Muscle layer of colon (tissue), 2 donors: ENCODE results near the gene TMEM145.

ENCODE experiments used
- H3K27ac ChIP-seq: one replicate; pipeline ENCODE4 v1.7.0; 2013; ENCODE audit warnings: low read depth, mild to moderate bottlenecking, low read length, moderate library complexity
- H3K27me3 ChIP-seq, 2 donors: one replicate each; pipeline ENCODE4 v1.7.0; 2013; ENCODE audit warnings: low read length in 2 of 2, mild to moderate bottlenecking in 2 of 2; ENCODE audit not compliant: insufficient read depth in 2 of 2, control insufficient read depth in 1 of 2
- H3K36me3 ChIP-seq: one replicate; pipeline ENCODE4 v1.7.0; 2013; ENCODE audit warnings: mild to moderate bottlenecking, low read length; ENCODE audit not compliant: insufficient read depth
- H3K4me1 ChIP-seq: one replicate; pipeline ENCODE4 v1.7.0; 2013; ENCODE audit warnings: mild to moderate bottlenecking, low read length; ENCODE audit not compliant: insufficient read depth
- H3K4me3 ChIP-seq, 2 donors: one replicate each; pipeline ENCODE4 v1.7.0; 2013; ENCODE audit warnings: low read length in 2 of 2, low read depth in 1 of 2, mild to moderate bottlenecking in 1 of 2, moderate library complexity in 1 of 2
- H3K9ac ChIP-seq: one replicate; pipeline ENCODE4 v1.7.0; 2013; ENCODE audit warnings: low read length
- H3K9me3 ChIP-seq: one replicate; pipeline ENCODE4 v1.7.0; 2013; ENCODE audit warnings: mild to moderate bottlenecking, low read length
- donor health status: abdominal sarcoma.
- donor health status: Adenocarcinoma of cecum.

Gene TMEM145

DNA sequence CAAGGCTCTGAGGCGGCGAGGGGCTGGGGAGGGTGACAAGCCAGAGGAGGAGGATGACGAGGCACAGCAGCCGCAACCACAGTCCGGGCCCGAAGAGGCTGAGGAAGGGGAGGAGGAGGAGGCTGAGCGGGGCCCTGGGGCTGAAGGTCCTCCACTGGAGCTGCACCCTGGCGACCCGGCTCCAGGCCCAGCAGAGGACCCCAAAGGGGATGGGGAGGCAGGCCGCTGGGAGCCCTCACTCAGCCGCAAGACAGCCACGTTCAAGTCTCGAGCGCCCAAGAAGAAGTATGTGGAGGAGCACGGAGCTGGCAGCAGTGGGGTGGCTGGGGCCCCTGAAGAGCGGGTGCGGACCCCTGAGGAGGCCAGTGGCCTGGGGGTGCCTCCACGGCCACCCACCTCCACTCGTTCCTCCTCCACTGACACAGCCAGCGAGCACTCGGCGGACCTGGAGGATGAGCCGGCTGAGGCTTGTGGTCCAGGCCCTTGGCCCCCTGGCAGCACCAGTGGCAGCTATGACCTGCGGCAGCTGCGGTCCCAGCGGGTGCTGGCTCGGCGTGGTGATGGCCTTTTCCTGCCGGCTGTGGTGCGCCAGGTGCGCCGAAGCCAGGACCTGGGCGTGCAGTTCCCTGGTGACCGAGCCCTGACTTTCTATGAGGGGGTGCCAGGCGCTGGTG lies 41.1 kb upstream of the TMEM145 start:
- no peak overlapping the region for H3K9ac ChIP-seq
- H3K9me3 ChIP-seq, result no peaks in the 10 kb centered on the region
- H3K36me3 ChIP-seq, result peaks cover 25% of the 10 kb centered on the region
- no peak overlapping the region for H3K4me3 ChIP-seq
- peak overlapping the region; percentile 56 for H3K27ac ChIP-seq
- peaks cover 41% of the 10 kb centered on the region for H3K4me1 ChIP-seq
- H3K27me3 ChIP-seq, result no peaks in the 10 kb centered on the region

DNA sequence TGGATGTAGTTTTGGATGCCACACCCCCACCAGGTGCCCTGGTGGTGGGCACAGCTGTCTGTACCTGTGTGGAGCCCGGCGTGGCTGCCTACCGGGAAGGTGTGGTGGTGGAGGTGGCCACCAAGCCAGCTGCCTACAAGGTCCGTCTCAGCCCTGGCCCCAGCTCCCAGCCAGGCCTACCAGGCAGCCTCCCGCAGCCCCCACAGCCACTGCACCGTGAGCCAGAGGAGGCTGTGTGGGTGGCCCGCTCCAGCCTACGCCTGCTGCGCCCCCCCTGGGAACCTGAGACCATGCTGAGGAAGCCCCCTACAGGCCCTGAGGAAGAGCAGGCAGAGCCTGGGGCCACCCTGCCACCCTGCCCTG lies 40.6 kb upstream of the TMEM145 start:
- no peaks in the 10 kb centered on the region for H3K9me3 ChIP-seq

DNA sequence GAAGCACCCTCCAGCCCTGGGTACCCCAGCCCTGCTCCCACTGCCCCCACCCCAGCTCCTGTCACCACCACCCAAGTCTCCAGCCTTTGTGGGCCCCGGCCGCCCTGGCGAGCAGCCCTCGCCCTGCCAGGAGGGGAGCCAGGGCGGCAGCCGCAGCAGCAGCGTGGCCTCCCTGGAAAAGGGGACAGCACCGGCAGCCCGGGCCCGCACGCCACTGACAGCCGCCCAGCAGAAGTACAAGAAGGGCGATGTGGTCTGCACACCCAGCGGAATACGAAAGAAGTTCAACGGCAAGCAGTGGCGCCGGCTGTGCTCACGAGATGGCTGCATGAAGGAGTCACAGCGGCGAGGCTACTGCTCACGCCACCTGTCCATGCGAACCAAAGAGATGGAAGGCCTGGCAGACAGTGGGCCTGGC lies 40.1 kb upstream of the TMEM145 start:
- Histone ChIP-seq H3K9me3 (no peaks in the 10 kb centered on the region), H3K27ac (no peak overlapping the region), H3K9ac (no peak overlapping the region), H3K36me3 (peaks cover 25% of the 10 kb centered on the region), H3K4me1 (peaks cover 45% of the 10 kb centered on the region), H3K4me3 (no peak overlapping the region), H3K27me3 (no peaks in the 10 kb centered on the region)

More for the DNA sequence above, 40.6 kb upstream of the TMEM145 start:
- no peak overlapping the region for H3K27ac ChIP-seq
- peaks cover 44% of the 10 kb centered on the region for H3K4me1 ChIP-seq
- no peak overlapping the region for H3K9ac ChIP-seq
- no peak overlapping the region for H3K4me3 ChIP-seq
- H3K27me3 ChIP-seq, result no peaks in the 10 kb centered on the region
- peaks cover 25% of the 10 kb centered on the region for H3K36me3 ChIP-seq

DNA sequence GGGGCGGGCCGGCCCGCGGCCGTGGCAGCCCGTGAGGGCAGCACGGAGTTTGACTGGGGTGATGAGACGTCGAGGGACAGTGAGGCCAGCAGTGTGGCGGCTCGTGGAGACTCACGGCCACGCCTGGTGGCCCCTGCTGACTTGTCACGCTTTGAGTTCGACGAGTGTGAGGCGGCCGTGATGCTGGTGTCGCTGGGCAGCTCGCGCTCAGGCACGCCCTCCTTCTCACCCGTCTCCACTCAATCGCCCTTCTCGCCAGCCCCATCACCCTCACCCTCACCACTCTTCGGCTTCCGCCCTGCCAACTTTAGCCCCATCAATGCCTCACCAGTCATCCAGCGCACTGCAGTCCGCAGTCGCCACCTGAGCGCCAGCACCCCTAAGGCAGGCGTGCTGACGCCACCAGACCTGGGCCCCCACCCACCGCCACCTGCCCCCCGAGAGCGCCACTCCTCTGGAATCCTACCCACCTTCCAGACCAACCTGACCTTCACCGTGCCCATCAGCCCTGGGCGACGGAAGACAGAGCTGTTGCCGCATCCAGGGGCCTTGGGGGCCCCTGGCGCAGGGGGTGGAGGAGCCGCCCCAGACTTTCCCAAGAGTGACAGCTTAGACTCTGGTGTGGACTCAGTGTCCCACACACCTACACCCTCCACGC lies 39.6 kb upstream of the TMEM145 start:
- no peaks in the 10 kb centered on the region for H3K9me3 ChIP-seq
- no peak overlapping the region for H3K27ac ChIP-seq
- H3K9ac ChIP-seq, result no peak overlapping the region
- H3K36me3 ChIP-seq, result peaks cover 25% of the 10 kb centered on the region
- no peak overlapping the region for H3K4me3 ChIP-seq
- no peaks in the 10 kb centered on the region for H3K27me3 ChIP-seq
- peaks cover 51% of the 10 kb centered on the region for H3K4me1 ChIP-seq

DNA sequence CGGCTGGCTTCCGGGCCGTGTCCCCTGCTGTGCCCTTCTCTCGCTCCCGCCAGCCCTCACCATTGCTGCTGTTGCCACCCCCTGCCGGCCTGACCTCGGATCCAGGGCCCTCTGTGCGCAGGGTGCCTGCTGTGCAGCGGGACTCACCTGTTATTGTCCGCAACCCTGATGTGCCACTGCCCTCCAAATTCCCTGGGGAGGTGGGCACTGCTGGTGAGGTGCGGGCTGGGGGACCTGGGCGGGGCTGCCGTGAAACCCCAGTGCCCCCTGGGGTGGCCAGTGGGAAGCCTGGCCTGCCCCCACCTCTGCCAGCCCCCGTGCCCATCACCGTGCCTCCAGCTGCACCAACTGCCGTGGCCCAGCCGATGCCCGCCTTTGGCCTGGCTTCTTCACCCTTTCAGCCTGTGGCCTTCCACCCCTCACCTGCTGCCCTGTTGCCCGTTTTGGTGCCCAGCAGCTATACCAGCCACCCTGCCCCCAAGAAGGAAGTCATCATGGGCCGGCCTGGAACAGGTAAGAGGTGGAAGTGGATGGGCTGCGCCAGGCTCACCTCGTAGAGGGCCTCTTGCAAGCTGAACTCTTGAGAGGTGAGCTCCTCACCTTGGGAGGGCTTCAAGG lies 38.9 kb upstream of the TMEM145 start:
- Histone ChIP-seq H3K4me1 (peaks cover 57% of the 10 kb centered on the region), H3K9ac (no peak overlapping the region), H3K4me3 (no peak overlapping the region), H3K27ac (peak overlapping the region; percentile 35), H3K9me3 (no peaks in the 10 kb centered on the region), H3K36me3 (peaks cover 25% of the 10 kb centered on the region), H3K27me3 (no peaks in the 10 kb centered on the region)

DNA sequence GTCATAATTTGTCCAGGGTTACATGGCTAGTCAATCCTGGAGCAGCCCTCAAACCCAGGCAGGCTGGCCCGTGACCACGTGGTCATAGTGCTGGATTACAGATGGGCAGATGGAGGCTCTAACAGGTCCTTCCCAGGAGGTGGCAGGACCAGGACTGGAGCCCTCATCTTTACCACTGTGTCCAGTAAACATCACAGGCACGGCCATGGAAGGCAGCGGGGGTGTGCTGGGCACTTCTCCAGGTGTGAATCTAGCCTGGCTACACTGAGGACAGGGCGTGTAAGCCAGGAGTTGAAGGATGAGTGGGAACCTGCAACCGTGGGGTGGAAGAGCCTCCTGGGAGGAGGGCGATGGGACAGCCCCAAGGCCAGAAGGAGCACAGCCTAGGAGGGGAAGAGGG lies 38.0 kb upstream of the TMEM145 start:
- no peaks in the 10 kb centered on the region for H3K9me3 ChIP-seq
- H3K27me3 ChIP-seq, result no peaks in the 10 kb centered on the region
- peak overlapping the region; percentile 35 for H3K27ac ChIP-seq
- H3K9ac ChIP-seq, result no peak overlapping the region
- H3K4me1 ChIP-seq, result peaks cover 59% of the 10 kb centered on the region
- H3K4me3 ChIP-seq, result no peak overlapping the region
- peaks cover 25% of the 10 kb centered on the region for H3K36me3 ChIP-seq

DNA sequence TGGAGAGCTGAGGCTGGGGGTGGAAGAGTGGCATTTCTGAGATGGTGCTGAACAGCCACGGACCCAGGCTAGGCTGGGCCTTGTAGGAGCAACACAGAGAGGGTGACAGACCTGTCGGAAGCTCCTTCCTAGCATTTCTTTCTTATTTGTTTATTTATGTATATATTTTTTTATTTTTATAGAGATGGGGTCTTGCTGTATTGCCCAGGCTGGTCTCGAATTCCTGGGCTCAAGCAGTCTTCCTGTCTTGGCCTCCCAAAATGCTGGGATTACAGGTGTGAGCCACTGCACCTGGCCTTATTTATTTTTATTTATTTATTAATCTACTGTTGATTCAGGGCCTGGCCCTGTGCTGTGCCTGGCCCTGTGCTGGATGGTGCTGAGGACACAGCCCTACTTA lies 37.6 kb upstream of the TMEM145 start:
- no peaks in the 10 kb centered on the region for H3K9me3 ChIP-seq
- no peaks in the 10 kb centered on the region for H3K27me3 ChIP-seq
- no peak overlapping the region for H3K4me3 ChIP-seq
- peaks cover 54% of the 10 kb centered on the region for H3K4me1 ChIP-seq
- no peak overlapping the region for H3K9ac ChIP-seq
- H3K36me3 ChIP-seq, result peaks cover 25% of the 10 kb centered on the region
- H3K27ac ChIP-seq, result no peak overlapping the region

DNA sequence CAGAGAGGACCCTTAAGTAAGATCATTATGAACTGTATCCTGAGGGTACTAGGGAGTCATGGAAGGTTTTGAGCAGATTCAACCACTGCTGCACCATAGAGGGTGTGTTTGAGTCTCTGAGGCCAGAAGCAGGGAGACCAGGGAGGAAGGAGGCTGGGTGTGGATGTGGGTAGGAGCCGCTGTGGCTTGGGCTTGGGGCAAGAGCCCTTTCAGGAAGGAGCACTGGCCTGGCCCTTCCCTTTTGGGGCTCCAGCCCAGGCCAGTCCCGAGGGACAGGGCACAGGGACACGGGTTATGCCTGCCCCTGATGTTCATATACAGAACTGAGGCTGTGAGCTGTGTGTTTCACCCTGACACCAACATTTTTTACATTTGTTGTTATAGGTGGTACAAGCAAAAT lies 36.8 kb upstream of the TMEM145 start:
- H3K9ac ChIP-seq, result no peak overlapping the region
- no peak overlapping the region for H3K4me3 ChIP-seq
- no peak overlapping the region for H3K27ac ChIP-seq
- peaks cover 48% of the 10 kb centered on the region for H3K4me1 ChIP-seq
- H3K9me3 ChIP-seq, result no peaks in the 10 kb centered on the region
- H3K36me3 ChIP-seq, result peaks cover 23% of the 10 kb centered on the region
- no peaks in the 10 kb centered on the region for H3K27me3 ChIP-seq

DNA sequence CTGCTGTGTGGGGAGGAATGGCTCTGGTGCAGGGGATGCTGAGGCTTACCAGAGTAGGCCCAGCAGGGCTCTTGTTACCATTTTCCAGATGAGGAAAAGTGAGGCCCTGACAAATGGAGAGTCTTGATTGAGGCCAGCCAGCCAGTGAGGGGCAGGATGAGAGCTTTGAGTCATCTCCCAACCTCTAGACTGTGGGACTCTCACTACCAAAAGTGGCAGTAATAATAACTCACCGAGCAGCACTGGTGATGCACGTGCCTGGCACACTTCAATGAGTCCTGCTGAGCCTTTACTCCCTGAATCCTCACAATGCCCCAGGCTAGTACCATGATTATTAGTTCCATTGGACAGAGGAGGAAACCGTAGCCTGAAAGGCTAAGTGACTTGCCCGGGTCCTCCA lies 36.3 kb upstream of the TMEM145 start:
- no peak overlapping the region for H3K4me3 ChIP-seq
- H3K27me3 ChIP-seq, result no peaks in the 10 kb centered on the region
- peak overlapping the region; percentile 44 for H3K9ac ChIP-seq
- no peaks in the 10 kb centered on the region for H3K9me3 ChIP-seq
- H3K36me3 ChIP-seq, result peaks cover 18% of the 10 kb centered on the region
- no peak overlapping the region for H3K27ac ChIP-seq
- H3K4me1 ChIP-seq, result peaks cover 50% of the 10 kb centered on the region

DNA sequence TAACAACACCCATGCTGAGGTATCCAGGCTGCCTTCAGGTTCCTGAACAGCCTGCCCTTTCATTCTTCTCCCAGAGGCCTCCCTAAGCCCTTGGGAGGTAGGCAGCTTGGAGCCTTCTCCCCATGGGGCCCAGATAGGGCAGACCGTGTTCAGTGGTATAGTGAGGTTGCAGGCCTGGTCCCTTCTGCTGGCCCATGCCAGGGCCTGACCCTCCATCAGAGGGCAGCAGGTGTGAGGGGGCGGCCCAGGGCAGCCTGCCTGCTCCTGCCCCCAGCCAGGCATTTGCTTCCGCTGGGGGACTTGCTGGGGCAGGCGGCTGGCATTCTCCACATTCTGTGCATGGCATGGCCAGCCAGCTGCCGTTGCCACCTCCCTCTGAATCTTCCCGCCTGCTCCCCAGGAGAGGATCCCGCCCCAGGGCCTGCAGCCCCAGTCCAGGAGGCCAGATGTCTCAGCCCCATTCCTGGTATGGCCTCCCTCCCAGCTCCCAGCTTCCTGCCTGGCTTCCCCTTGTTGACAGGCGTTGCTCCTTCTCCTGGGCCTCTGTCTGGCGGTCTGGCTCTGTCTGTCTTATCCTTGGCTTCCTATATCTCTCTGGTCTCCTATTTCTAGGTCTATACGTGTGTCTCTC lies 35.2 kb upstream of the TMEM145 start:
- Histone ChIP-seq H3K36me3 (peaks cover 18% of the 10 kb centered on the region), H3K4me1 (peaks cover 60% of the 10 kb centered on the region), H3K4me3 (no peak overlapping the region), H3K9me3 (no peaks in the 10 kb centered on the region), H3K27me3 (no peaks in the 10 kb centered on the region), H3K9ac (peak overlapping the region; percentile 39), H3K27ac (peak overlapping the region; percentile 95)

DNA sequence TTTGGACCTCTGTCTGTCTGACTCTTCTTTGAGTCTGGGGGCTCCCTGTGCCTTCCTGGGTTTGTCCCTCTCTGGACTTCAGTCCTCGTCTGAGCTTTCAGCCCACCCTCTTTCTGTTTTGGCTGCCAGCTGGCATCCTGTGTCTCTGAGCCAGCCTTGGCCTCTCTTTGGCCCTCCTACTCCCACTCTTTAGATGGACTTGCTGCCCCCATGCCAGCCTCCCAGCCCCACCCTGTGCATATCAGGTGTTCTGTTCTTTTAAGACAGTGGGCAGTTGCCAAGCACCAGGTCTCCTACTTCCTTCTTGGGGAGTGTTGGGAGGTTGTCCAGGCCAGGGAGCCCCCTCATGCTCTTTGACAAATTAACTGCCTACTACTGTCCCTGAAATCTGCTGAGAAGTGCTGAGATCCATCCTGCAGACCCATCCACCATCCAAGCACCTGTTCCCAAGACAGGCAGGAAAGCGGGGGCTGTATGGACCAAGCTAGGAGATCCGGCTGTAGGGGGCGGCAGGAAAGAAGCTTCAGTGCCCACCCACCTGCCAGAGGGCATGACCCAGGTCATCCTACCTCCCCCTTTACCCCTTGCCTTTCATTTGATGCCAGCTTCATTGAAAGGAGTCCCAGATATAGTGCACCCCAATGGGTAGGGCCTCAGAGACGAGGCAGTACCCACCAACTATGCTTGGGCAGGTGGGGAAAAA lies 34.5 kb upstream of the TMEM145 start:
- H3K36me3 ChIP-seq, result peaks cover 17% of the 10 kb centered on the region
- H3K4me1 ChIP-seq, result peaks cover 65% of the 10 kb centered on the region
- no peaks in the 10 kb centered on the region for H3K9me3 ChIP-seq
- H3K27ac ChIP-seq, result peak overlapping the region; percentile 95
- peak overlapping the region in 1 of 2 donors; percentile 74 for H3K4me3 ChIP-seq
- H3K9ac ChIP-seq, result peak overlapping the region; percentile 66
- no peaks in the 10 kb centered on the region for H3K27me3 ChIP-seq
